ENCODE measurements around the gene RACGAP1.
A peak's percentile ranks its signal among the peaks of the same experiment; 100 is the strongest.

The RACGAP1 gene

DNA sequence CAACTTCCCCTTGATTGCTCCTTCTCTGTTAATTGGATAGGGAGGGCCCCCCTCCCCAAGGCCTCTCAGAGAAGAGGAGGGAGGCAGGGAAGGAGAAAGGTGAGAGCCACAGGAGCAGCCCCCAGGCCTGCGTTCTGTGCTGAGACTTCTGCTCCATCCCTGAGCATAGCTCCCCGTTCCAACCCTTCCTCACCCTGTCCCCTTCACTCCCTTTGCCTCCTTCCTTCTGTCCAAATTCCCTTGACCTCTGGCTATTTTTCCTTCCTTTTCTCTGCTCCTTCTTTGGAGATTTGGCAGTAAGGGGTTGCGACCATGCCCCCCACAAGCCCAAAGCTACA is 31.3 kb upstream of the RACGAP1 start:
- no peak for FAIRE-seq
- DNase-seq (ENCODE audit: low spot score): no peak

DNA sequence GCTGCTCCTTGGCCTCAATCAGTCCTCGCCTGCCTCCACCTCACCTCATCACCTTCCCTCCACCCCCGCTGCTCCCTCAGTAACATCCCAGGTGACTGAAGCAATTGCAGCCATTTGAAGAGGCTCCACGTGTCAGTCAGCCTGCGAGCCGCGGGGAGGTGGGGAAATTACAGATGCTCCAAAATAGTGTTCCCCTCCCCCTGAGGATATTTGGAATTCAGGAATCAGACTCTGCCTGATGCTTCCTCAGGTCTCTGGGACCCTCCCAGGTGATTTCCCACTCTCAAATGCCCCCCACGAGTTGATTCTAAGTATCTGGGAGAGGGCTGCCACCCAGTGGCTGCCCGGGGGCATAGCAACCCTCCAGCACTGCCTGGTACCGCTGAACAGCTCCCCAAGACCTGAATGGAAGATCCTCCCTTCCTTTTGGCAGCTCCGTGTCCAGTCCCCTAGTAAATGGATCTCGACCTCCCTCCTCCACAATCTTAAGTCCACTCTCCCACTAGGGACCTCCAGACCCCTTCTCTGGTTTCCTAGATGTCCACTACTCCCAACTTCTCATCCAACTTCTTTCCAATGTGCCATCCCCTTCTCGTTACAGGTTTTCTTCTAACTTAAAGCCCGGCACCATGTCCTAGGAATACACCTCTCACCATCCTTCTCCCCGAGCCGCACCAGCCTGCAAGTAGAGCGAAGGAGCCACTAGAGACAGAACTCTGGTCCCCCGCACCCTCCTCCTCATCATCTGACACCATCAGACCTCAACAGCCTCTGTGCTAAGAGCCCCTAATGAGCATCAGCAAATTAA is 30.7 kb upstream of the RACGAP1 start:
- FAIRE-seq (no peak), DNase-seq (ENCODE audit: low spot score) (peak; percentile 5)

DNA sequence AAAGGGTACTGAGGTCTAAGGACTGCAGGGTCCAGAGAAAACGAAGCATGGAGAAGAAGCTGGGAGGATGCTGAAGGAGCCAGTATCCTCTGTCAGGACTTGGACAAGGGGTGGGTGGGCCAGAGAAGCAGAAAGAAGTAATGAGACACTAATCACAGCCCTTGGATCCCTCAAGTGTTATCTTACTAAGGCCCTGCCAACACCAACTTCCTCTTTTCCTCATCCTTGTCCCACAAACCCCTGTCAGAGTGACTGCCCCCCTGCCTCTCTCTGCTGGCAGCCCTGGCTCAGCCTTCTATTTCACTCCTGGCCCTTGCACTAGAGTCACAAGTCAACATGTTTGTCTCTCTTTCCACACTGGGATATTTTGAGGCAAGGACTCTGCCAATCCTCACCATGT is 28.3 kb upstream of the RACGAP1 start:
- DNase-seq (ENCODE audit: low spot score): no peak
- no peak for FAIRE-seq

DNA sequence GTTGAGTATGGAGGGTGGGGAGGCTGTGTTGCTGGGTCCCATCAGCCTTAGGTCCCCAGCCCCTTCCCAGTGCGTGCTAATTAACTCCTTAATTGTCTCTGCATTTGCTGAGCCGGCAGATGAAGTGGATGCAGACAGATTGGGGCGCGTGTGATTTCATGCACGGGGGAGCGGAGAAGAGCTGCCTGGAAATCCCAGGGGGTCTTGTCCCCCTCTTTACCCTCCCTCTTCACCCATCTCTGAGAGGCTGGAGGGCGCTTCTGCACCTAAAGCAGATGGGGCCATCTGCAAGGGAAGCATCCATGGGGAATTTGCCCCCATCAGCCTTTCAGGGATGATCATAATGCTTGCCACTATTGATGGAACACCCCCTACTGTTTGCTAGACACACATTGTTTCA is 27.7 kb upstream of the RACGAP1 start:
- DNase-seq (ENCODE audit: low spot score) (no peak), FAIRE-seq (no peak)

DNA sequence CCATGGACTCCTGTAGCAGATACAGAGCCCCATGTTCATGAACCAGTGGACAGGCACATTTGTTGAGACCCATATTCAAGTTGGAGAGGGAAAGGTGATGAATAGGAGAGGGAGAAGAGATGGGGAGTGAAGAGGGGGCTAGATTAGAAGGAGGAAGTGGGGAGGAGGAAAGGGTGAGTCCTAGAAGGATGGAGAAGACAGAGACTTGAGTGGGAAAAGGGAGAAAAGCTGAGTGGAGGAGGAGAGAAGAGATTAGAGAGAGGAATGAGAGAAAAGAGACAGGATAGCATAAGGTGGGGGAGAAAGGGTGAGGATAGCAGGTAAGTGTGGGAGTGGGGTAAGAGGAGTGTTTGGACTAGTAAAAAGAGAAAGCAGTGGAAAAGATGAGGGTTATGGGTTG is 27.2 kb upstream of the RACGAP1 start:
- DNase-seq (ENCODE audit: low spot score): no peak
- FAIRE-seq: no peak

DNA sequence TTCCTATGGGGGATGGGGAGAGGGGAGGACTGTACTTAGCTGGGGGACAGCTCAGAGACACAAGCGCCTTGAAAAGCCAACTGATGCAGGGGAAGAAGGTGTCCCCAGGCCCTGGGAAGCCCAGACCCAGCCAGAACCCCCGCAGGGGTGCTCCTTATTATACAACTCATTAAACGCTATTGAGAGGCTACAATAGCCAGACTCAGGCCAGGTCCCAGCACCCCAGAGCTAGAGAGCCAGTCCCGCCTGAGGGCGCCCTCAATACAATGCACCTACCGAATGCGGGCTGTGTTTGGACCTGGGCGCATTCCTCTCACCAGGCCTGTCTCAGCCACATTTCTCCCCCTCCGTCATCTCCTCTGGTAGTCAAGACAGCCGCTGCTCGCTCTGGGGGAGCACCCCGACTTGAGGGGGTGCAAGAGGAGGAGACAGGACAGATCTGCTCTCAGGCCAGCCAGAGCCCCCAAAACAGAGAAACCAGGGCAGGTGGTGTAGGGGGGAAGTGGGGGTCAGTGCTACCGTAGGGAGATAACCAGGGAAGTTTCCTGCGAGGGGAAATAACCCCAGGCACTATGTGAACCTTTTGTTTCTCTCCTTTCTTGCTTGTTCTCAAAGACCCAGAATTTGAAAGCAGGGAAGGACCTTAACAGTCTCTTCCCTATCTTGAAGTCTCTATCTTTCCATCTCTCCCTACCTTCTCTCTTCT is 26.0 kb upstream of the RACGAP1 start:
- DNase-seq (ENCODE audit: low spot score) (no peak), FAIRE-seq (no peak)

DNA sequence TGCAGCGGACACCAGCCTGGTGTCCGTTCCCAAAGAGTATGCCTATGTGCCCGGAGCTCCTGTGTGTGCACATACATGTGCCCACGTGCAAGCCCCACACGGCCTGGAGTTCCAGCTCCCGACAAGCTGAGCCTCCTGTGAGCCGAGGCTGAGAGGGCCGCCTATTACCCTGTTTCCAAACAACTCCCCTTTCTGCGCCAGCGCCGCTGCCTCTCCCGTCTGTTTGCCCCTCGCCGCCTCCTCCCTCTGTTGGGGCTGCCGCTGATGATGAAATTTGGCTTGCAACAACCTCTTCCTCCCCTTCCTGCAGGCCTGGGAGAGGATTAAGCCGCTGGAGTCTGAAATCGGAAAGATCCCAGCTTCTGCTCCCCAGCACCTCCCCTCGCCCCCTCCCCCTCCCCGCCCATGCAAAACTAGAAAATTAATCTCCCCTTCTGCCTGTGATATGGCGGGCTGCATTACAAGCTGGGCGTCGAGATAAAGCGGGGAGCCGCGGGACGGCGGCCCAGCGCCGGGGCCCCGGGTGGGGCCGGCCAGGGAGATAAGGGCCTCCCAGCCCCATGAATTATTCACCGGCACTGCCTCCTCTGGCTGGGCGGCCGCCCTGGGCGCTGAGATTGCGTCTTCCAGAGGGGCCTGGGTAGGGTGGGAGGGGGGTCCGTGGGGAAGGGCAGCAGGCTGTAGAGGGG is 25.3 kb upstream of the RACGAP1 start:
- no peak for DNase-seq (ENCODE audit: low spot score)
- FAIRE-seq: no peak

DNA sequence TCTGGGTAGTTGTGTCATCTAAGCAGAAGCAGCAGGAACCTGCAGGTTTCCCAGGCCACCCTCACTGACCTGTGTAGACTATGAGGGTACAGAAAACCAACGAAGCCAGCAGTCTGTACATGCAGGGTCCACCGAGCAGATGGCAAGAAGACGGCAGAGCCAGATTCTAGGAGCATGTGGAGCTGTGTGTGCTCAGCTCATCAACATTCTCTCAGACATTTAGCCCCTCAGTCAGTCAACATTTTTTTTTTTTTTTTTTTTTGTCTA is 24.8 kb upstream of the RACGAP1 start:
- DNase-seq (ENCODE audit: low spot score) (no peak), FAIRE-seq (no peak)

DNA sequence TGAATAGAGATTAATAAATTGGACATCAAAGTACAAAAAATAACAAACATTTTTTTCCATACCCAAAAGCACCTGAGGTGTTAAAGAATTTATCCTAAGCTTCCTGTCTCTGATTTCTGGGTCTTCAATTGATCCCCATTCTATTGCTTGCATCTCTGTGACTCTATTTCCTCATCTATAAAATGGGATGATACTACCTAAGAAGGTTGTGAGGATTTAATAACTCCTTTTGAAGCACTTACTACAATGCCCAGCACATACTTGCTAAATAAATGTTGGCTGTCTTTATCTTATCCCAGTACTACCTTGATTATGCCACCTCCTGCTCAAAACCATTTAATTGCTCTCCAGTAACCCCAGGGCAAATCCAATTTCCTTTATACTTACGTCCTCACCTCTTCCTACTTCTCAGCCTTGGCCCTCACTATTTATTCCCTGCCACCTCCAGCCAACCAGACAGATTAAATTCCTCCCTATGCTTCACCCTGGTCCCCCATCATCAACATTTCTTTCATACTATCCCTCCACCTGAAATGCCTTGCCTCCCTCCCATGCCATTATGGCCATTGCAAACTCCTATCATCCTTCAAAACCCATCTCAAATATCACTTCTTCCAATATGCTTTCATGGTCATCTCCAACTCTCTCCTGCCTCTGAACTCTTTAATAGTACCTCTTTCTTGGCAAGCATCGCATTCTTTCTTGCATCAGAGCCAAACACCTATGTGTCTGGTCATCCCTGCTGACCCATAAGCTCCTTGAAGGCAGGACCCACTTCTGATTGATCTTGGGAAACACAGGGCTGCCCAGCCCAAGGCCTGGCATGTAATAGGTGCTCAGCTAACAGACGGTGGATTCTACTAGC is 24.2 kb upstream of the RACGAP1 start:
- no peak for DNase-seq (ENCODE audit: low spot score)

DNA sequence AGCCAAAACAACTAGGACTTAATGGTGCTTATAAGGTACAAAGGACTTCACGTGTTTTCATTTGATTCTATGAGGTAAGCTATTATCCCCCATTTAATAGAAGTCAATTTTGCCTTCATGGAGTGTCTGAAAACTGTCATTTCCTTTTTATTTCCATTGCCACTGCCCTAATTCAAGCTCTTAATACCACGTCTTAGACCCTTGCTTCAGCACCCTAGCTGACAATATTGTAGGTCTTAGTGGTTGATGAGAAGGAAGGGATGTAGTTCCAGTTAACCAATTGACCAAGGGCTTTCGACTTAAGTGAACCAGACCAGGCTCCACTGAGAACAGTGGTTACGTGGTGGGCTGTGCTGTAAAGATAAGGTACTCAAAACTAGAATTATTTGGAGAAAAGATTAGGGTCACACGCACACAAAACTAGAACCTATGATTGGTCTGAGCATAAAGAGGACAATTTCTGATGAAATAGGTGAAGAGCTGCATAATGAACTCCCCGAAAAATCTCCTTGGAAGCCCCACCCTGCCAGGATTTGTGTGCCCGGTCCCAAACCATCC is 22.5 kb upstream of the RACGAP1 start:
- no peak for FAIRE-seq

More for the DNA sequence above, 24.2 kb upstream of the RACGAP1 start:
- FAIRE-seq: no peak

DNA sequence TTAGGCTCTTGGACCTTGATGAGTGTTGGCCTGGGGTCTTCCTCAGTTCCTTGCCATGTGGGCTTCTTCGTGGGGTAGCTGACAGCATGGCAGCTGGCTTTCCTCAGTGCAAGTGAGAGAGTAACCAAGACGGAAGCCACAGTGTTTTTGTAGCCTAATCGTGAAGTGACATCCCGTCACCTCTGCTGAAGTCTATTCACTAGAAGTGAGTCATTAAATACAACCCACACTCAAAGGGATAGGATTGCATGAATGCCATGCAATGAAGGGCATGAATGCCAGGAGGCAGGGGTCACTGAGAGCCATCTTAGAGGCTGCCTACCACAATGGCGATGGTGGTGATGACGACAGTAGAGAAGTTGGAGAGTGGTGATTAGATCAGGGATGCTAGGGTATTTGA is 18.6 kb upstream of the RACGAP1 start:
- FAIRE-seq (no peak), DNase-seq (ENCODE audit: low spot score) (no peak)

More for the DNA sequence above, 22.5 kb upstream of the RACGAP1 start:
- DNase-seq (ENCODE audit: low spot score): no peak

DNA sequence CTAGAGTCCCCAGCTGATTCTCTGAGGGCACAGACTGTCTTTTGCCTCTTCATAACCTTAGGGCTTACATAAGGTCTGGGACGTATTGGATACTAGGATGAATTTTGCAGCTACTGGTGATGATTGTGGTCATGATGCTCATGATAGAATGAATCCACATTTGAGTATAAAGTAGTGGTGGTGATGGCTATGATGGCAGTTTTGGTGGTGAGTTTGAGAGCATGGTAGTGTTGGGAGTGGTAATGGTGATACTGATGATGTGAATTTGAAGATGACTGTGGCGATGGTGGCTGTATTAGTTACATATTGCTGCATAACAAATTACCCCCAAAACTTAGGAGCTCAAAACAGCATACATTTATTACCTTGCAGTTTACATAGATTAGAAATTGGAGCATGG is 18.0 kb upstream of the RACGAP1 start:
- FAIRE-seq (no peak), DNase-seq (ENCODE audit: low spot score) (no peak)

DNA sequence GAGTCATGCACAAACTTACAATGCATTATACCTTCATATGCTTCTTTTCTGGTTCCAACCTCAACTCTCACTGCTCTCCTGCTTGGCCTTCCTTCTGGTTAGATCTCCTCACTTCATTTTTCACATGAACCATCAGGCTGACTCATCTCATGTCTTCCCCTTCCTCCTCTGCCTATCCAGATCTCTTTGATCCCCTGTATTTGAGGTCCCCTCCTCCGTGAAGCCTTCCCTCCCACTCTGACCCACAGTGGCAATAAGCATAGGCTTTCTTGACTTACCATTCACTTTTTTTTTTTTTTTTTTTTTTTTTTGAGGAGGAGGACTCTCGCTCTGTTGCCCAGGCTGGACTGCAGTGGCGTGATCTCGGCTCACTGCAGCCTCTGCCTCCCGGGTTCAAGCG is 17.4 kb upstream of the RACGAP1 start:
- DNase-seq (ENCODE audit: low spot score): no peak

DNA sequence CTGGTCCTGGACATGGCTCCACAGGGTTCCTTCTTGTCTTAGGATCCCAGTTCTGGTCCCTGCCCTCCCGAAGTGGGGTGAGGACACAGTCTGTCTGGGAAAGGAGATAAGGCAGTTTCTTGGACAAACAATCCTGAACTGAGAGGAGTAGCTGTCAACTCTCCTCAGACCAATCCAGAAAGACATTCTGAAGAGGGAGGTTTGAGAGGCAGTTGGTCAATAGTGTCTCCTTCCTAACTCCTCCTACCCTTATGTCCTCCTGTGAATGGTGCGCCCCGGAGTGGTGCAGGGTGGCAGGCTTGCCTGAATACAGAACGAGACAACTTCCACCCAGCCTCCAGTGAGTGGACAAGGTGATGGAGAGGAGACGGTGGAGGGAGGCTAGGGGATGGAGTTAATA is 16.7 kb upstream of the RACGAP1 start:
- DNase-seq (ENCODE audit: low spot score): no peak
- FAIRE-seq: no peak

More for the DNA sequence above, 17.4 kb upstream of the RACGAP1 start:
- no peak for FAIRE-seq

DNA sequence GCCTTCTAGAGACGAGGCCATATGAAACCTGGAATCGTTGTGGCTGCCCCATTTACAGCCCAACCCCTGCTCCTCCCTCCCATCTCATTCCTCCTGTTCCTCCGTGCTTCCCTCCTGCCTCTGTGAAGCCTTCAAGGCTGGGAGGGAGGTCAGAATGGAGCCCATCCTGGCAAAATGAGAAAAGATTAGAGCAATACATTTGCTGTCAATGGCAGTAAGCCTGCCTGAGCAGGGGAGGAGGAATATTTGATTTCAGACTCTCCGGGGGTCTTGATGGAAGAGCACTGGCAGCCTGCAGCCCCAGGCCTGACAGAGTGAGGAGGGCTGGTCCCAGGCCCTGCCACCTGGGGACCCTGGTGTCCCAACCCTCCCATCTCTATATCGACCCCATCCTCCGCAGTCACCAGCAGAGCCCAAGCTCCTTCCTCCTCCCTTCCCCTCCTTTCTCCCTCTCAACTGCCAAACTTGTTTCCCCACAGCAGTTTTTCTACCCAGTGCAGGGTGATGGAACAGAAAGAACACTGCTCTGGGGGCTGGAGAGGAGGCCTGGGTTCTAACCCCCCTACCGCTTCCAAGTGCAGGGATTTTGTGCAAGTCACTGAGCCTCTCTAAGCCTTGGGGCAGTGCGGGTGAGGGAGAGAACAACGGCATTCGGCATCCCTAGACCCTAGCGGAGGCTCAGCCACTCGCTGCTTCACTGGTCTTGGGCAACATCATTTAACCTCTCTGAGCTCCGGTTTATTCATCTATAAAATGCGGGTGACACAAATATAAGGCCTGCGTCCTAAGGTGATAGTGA is 16.0 kb upstream of the RACGAP1 start:
- no peak for FAIRE-seq

DNA sequence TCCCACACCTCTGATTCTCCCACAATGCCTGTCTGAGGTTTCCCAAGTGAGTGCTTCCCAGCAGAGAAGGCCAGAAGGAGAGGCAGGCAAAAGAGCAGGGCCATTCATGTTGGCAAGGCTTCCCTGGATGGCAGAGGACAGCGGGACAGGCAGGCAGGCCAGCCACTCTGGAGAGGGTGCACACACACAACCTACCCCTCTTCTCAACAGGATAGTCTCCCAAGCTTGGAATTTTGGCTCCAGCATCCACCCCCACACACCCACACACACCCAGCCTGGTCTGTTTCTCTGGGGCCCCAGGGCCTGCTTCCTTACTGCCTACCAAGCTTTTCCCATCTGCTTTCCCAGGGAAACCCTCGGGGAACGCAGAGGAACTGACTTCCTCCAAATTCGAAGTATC is 15.4 kb upstream of the RACGAP1 start:
- DNase-seq (ENCODE audit: low spot score): no peak
- FAIRE-seq: no peak

More for the DNA sequence above, 16.0 kb upstream of the RACGAP1 start:
- DNase-seq (ENCODE audit: low spot score): no peak

DNA sequence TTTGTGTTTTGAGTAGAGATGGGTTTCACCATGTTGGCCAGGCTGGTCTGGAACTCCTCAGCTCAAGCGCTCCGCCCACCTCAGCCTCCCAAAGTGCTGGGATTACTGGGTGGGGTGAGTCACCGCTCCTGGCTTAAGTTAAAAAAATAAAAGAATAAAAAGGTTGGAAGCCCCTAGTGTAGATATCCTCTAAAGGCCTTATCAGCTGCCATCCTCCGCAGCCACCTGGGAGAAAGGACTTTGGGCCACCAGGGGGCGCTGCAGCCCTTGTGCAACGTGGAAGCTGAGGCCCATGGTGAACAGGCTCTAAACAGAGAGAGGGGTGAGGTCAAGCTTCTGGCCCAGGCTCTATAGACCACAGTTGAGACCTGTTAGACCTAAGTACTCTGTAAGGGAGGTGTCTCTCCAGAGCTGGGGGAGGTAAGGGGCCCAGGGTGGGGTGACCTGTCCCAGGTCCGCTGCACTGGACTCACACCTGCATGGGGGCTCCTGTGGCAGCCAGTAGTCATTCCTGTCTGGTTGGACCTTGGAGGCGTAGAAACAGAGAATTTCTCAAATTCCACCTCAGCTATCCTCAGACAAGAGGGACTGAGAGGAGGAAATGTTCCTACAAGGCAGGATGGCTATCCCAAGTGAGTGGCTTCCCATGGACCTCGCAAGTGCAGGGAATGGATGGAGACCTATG is 14.0 kb upstream of the RACGAP1 start:
- DNase-seq (ENCODE audit: low spot score) (peak; percentile 47), FAIRE-seq (no peak)

DNA sequence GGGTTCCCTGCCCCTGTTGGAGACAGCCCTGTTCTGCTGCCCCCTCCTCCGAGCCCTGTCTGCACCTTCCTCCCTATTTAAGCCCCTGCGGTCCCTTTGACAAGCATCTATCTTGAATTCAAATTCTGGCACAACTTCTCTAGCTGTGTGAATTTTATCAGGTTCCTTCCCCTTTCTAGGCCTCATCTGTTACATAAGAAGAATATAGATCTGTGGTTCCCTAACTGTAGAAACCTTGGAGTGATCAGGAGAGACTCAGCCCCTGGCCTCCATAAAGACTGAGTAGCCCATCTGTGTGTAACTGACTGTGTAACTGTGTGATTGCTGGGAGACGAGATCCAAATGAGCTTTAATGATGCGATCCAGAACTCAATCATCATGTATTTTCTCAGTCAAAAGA is 13.0 kb upstream of the RACGAP1 start:
- FAIRE-seq (no peak), DNase-seq (ENCODE audit: low spot score) (no peak)

DNA sequence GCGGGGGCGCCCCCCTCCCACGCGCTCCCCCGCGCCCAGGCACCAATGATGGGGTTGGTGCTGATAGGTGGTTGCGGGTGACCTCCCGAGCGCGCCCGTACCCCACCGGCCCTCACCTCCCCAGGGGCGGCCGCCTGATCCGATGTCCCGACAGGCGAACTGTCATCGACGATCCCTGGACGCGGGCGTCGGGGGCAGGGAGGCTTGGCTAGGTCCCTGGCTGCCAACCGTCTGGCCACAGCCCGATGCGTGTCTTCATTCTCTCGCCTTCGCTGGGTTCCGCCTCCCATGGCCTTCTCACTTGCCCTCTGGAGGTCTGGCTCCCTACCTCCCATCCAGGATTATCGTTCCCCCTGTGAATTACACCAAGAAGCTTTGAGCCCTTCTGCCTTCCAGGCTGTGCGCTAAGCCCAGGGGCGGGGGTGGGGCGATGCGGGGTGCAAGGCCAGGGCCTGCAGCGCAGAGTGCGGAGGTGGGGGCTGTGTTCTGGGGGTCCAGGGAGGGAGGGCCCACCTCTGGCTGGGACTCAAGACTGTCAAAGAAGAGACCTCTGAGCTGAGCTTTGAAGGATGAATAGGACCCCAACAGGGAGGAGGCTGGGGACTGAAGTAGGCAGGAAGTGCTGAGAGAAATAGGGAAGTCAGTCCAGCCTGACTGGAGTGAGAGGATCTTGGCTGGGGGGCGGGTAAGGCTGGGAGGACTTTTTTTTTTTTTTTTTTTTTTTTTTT is 7.7 kb upstream of the RACGAP1 start:
- DNase-seq (ENCODE audit: low spot score) (no peak), FAIRE-seq (no peak)

DNA sequence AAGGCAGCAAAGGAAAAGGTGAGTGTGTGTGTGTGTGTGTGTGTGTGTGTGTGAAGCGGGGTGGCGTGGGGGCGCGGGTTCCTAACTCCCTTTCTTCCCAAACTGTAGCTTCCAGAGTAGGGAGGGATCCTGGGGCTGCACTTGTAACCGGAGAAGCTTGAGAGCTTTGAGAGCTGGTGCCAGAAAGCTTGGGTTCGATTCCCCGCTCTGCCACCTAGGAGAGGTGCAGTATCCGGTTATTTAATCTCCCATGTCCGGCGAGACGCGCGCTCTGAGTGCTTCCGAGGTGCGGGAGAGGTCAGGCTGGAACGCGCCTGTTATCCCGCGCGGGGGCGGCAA is 7.2 kb upstream of the RACGAP1 start:
- FAIRE-seq (no peak), DNase-seq (ENCODE audit: low spot score) (no peak)

All from RCC 7860 (cell line).